Measurements from ENCODE around the gene PIF1. TPM values are rescaled to one million over a fixed set of nuclear protein-coding genes. Genes with fewer than 3 reads are reported as not detected.

The PIF1 gene
- total RNA-seq, 1 experiment from 2014 or later: 13.4 TPM

GRCh38 chr15:64792282-64792681 lies 33.2 kb downstream of the PIF1 start:
- H3K9me3 Mint-ChIP-seq (ENCODE audit: unreplicated experiment): no peaks in the 10 kb centered on the region
- TF ChIP-seq CTCF (IDR thresholded peaks at IDR 0.05; ENCODE audit: unreplicated experiment): no peak
- CTCF ChIA-PET: interaction anchor here (0.7 to 1.0 kb wide), 2 partner anchors 12 to 477 kb away, joined by 3 to 5 read pairs; no protein-coding TSS in a partner anchor
- no peak overlapping the region for H3K27ac Mint-ChIP-seq (ENCODE audit: low read depth, unreplicated experiment)
- DNase-seq (ENCODE audit: unreplicated experiment): no peak
- no peak overlapping the region for H3K4me3 Mint-ChIP-seq (ENCODE audit: unreplicated experiment)
- intact Hi-C loops (cut with micrococcal nuclease): no loop called here
- BruUV-seq (replicated peaks): no TSS peak
- H3K36me3 Mint-ChIP-seq (ENCODE audit: insufficient read depth, unreplicated experiment): no peaks in the 10 kb centered on the region
- no peaks in the 10 kb centered on the region for H3K4me1 Mint-ChIP-seq (ENCODE audit: insufficient read depth, unreplicated experiment)
- POLR2A ChIA-PET: no interaction called here
- H3K27me3 Mint-ChIP-seq (ENCODE audit: insufficient read depth, unreplicated experiment): no peaks in the 10 kb centered on the region

- Mint-ChIP-seq H3K36me3 (ENCODE audit: insufficient read depth, unreplicated experiment) (no peaks in the 10 kb centered on the region), H3K9me3 (ENCODE audit: unreplicated experiment) (no peaks in the 10 kb centered on the region), H3K4me1 (ENCODE audit: insufficient read depth, unreplicated experiment) (no peaks in the 10 kb centered on the region), H3K4me3 (ENCODE audit: unreplicated experiment) (no peak overlapping the region), H3K27me3 (ENCODE audit: insufficient read depth, unreplicated experiment) (no peaks in the 10 kb centered on the region), H3K27ac (ENCODE audit: low read depth, unreplicated experiment) (no peak overlapping the region)
- ChIA-PET CTCF (interaction anchor here (0.6 to 0.7 kb wide), 4 partner anchors 13 to 476 kb away, joined by 3 to 5 read pairs (median 4); no protein-coding TSS in a partner anchor), POLR2A (interaction anchor here (0.6 kb wide), 1 partner anchor 74 kb away, joined by 3 read pairs; no protein-coding TSS in a partner anchor)
- no peak for TF ChIP-seq CTCF (IDR thresholded peaks at IDR 0.05; ENCODE audit: unreplicated experiment)
- DNase-seq (ENCODE audit: unreplicated experiment): no peak
- intact Hi-C loops (cut with micrococcal nuclease): no loop called here
- no TSS peak for BruUV-seq (replicated peaks)
Measured at GRCh38 chr15:64791401-64791800, 34.0 kb downstream of the PIF1 start.

DNA sequence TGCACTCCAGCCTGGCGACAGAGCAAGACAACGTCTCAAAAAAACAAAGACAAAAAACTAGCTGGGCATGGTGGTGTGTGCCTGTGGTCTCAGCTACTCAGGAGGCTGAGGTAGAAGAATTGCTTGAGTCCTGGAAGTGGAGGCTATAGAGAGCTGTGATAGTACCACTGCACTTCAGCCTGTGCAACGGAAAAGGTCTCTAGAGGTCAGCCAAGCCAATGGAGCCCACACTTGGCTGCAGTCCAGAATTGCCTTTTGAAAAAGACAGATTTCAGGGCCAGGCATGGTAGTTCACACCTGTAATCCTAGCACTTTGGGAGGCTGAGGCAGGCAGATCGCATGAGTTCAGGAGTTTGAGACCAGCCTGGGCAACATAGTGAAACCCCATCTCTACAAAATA lies 41.7 kb downstream of the PIF1 start:
- no peaks in the 10 kb centered on the region for H3K4me1 Mint-ChIP-seq (ENCODE audit: insufficient read depth, unreplicated experiment)
- H3K27ac Mint-ChIP-seq (ENCODE audit: low read depth, unreplicated experiment): no peak overlapping the region
- no peaks in the 10 kb centered on the region for H3K36me3 Mint-ChIP-seq (ENCODE audit: insufficient read depth, unreplicated experiment)
- BruUV-seq (replicated peaks): no TSS peak
- intact Hi-C loops (cut with micrococcal nuclease): no loop called here
- H3K27me3 Mint-ChIP-seq (ENCODE audit: insufficient read depth, unreplicated experiment): no peaks in the 10 kb centered on the region
- H3K4me3 Mint-ChIP-seq (ENCODE audit: unreplicated experiment): no peak overlapping the region
- no peak for DNase-seq (ENCODE audit: unreplicated experiment)
- H3K9me3 Mint-ChIP-seq (ENCODE audit: unreplicated experiment): no peaks in the 10 kb centered on the region
- TF ChIP-seq CTCF (IDR thresholded peaks at IDR 0.05; ENCODE audit: unreplicated experiment): no peak
- ChIA-PET POLR2A (no interaction called here), CTCF (interaction anchor here (0.6 to 1.8 kb wide), 3 partner anchors 12 to 43 kb away, joined by 3 to 10 read pairs (median 3); no protein-coding TSS in a partner anchor)

DNA sequence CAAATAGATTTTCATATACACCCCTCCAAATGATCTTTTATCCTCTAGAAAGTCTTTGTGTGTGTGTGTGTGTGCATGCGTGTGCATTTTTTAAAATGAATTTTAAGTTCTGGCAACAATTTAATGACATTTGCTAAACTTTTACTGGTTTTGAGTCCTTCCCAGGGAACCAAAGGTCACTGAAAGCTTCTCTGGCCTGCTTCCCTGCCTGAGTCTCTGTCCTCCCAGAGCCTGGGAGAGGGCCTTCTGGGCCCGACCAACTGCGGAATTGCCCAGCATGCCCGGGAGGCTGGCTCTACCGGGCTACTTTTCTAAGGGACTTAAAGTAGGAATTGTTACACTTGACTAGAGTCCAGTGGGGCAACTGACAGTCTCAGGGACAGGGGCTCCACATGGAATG lies 42.7 kb downstream of the PIF1 start:
- ChIA-PET CTCF (interaction anchor here (0.6 kb wide), 1 partner anchor 39 kb away, joined by 3 read pairs; no protein-coding TSS in a partner anchor), POLR2A (no interaction called here)
- DNase-seq (ENCODE audit: unreplicated experiment): no peak
- no TSS peak for BruUV-seq (replicated peaks)
- Mint-ChIP-seq H3K4me1 (ENCODE audit: insufficient read depth, unreplicated experiment) (no peaks in the 10 kb centered on the region), H3K27me3 (ENCODE audit: insufficient read depth, unreplicated experiment) (no peaks in the 10 kb centered on the region), H3K4me3 (ENCODE audit: unreplicated experiment) (no peak overlapping the region), H3K9me3 (ENCODE audit: unreplicated experiment) (no peaks in the 10 kb centered on the region), H3K27ac (ENCODE audit: low read depth, unreplicated experiment) (no peak overlapping the region), H3K36me3 (ENCODE audit: insufficient read depth, unreplicated experiment) (no peaks in the 10 kb centered on the region)
- intact Hi-C loops (cut with micrococcal nuclease): no loop called here
- TF ChIP-seq CTCF (IDR thresholded peaks at IDR 0.05; ENCODE audit: unreplicated experiment): no peak

Data from MCF 10A (cell line).